PC-3 (cell line): ENCODE results near the gene RRBP1. TPM values are rescaled to one million over a fixed set of nuclear protein-coding genes. Genes with fewer than 3 reads are reported as not detected.

Experiments
- ATAC-seq: fragments of 200-7000 bp; cut with Tn5 transposase; 2 replicates; pipeline ENCODE4 v1.9.1; 2020; ENCODE audit warnings: mild to moderate bottlenecking, moderate library complexity
- BruUV-seq: library from RNA; stranded (reverse); fragments of 400-500 nt; replicated peaks from 2 replicates; lab custom pipeline; 2021; lab: Mats Ljungman, UMichigan
- CTCF ChIA-PET: fragments of 300-600 bp; sonication (Branson Sonifier 250); formaldehyde crosslinking; loops from one replicate; lab custom pipeline; 2022; ENCODE audit warnings: antibody characterized with exemption; lab: Charles Lee
- POLR2A ChIA-PET: fragments of 300-600 bp; sonication (Branson Sonifier 250); formaldehyde crosslinking; loops from one replicate; lab custom pipeline; 2022; ENCODE audit warnings: antibody characterized with exemption; ENCODE audit not compliant: unreplicated experiment; lab: Charles Lee
- DNase-seq: peaks from one replicate; pipeline ENCODE4 v3.0.0-alpha.2; 2015
- H2AFZ ChIP-seq: fragments of 300-600 bp; sonication (generic); 2 replicates; pipeline ENCODE4 v1.6.0; 2016; ENCODE audit warnings: antibody characterized with exemption, low read length
- H3F3A ChIP-seq: fragments of 300-600 bp; sonication (generic); one replicate; pipeline ENCODE4 v1.6.0; 2017; ENCODE audit warnings: antibody characterized with exemption, low read length, control low read depth, mild to moderate bottlenecking; ENCODE audit not compliant: unreplicated experiment
- H3K27ac ChIP-seq: fragments of 300-600 bp; sonication (generic); 2 replicates; pipeline ENCODE4 v1.5.1; 2016; ENCODE audit warnings: mild to moderate bottlenecking, low read length
- H3K27me3 ChIP-seq: fragments of 300-600 bp; sonication (generic); 2 replicates; pipeline ENCODE4 v1.6.1; 2016; ENCODE audit warnings: low read length, mixed read lengths
- H3K36me3 ChIP-seq: fragments of 300-600 bp; sonication (generic); 2 replicates; pipeline ENCODE4 v1.6.1; 2016; ENCODE audit warnings: low read depth, mixed run types, low read length, mixed read lengths
- H3K4me1 ChIP-seq: fragments of 300-600 bp; sonication (generic); 2 replicates; pipeline ENCODE4 v1.5.1; 2016; ENCODE audit warnings: low read length; ENCODE audit not compliant: insufficient read depth
- H3K4me2 ChIP-seq: fragments of 300-600 bp; sonication (generic); 2 replicates; pipeline ENCODE4 v1.6.0; 2016; ENCODE audit warnings: low read length
- H3K4me3 ChIP-seq: fragments of 300-600 bp; sonication (generic); 2 replicates; pipeline ENCODE4 v1.5.1; 2016; ENCODE audit warnings: mild to moderate bottlenecking, low read length, mixed read lengths
- H3K79me2 ChIP-seq: fragments of 300-600 bp; sonication (generic); 2 replicates; pipeline ENCODE4 v1.6.1; 2017; ENCODE audit warnings: low read length, mixed read lengths
- H3K9ac ChIP-seq: fragments of 300-600 bp; sonication (generic); 2 replicates; pipeline ENCODE4 v1.6.0; 2016; ENCODE audit warnings: mild to moderate bottlenecking, low read length
- H3K9me2 ChIP-seq: fragments of 300-600 bp; sonication (generic); replicated peaks from 2 replicates; pipeline ENCODE4 v1.6.1; 2016; ENCODE audit warnings: mixed run types, low read length, mixed read lengths
- H3K9me3 ChIP-seq: fragments of 300-600 bp; sonication (generic); 2 replicates; pipeline ENCODE4 v1.6.1; 2016; ENCODE audit warnings: low read length, mixed read lengths
- H4K20me1 ChIP-seq: fragments of 300-600 bp; sonication (generic); 2 replicates; pipeline ENCODE4 v1.6.1; 2016; ENCODE audit warnings: low read length, mixed read lengths
- CTCF ChIP-seq: fragments of 300-600 bp; sonication (generic); conservative IDR thresholded peaks from 2 replicates; pipeline ENCODE4 v1.5.1; 2017; ENCODE audit warnings: antibody characterized with exemption, low read depth, mild to moderate bottlenecking, low read length
- EZH2 ChIP-seq: fragments of 300-600 bp; sonication (generic); IDR thresholded peaks from one replicate; pipeline ENCODE4 v1.6.1; 2017; ENCODE audit warnings: antibody characterized with exemption, mild to moderate bottlenecking, low read length; ENCODE audit not compliant: unreplicated experiment
- EZH2phosphoT487 ChIP-seq: fragments of 300-600 bp; sonication (generic); IDR thresholded peaks from 2 replicates; pipeline ENCODE4 v1.6.1; 2018; ENCODE audit warnings: mild to moderate bottlenecking, antibody characterized with exemption, low read length, borderline replicate concordance
- intact Hi-C: fragments of 100-400 bp; cut with micrococcal nuclease; formaldehyde crosslinking; loops from 2 replicates; pipeline ENCODE4 v1.9.0; 2023
- total RNA-seq: library from RNA; depleted of rRNA; stranded (reverse); fragments of >200 nt; gene quantifications from 2 replicates; pipeline ENCODE4 v1.2.3, GENCODE V29; 2014

The RRBP1 gene
- total RNA-seq, 1 experiment from 2014 or later = 176 TPM

DNA sequence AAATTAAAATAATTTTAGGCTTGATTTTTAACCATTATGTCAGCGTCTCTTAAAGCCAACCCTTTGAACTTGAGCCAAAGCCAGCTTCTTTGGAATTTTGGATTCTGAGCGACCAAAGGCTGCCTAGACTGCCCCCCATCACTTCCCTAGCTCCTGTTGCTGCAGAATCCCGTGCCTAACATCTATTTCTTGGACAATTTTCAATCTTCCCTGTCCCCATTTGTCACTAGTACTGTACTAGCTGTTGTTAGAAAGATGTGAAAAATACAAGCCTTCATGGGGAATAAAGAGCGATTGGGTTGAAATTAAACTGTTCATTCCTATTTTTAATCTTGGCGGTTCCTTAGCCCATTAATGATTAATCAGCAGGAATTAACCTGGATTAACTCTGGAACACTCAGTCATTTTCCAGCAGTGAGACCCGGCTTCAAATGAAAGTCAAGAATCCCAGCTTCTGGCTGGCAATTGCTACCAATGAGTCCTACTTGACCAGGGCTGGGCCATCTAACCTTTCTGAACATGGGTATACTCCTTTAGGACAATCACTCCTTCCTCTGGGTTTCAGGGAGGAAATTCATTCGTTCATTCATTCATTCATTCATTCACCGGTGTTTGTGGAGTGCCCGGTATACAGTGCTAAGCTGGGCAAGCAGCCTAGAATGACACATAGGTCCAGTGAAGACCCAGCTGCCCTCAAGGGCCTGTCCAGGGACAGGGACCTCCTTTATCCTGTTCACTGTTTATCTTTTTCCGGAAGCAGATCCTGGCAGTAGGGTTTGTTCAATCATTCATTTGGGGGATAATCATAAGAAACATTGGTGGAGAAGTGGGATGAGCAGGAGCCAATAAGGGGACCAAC lies 1.4 kb upstream of the RRBP1 start:
- intact Hi-C loops = loop anchor here (5.0 kb wide), 1 partner anchor 309 kb away; no protein-coding TSS in a partner anchor
- Histone ChIP-seq H3K27me3 (peaks cover 46% of the 10 kb centered on the region), H3K4me3 (no peak overlapping the region), H3K79me2 (peaks cover 25% of the 10 kb centered on the region), H3K4me2 (no peak overlapping the region), H3K9ac (no peak overlapping the region), H3K36me3 (peaks cover 12% of the 10 kb centered on the region), H3K4me1 (peaks cover 19% of the 10 kb centered on the region), H3F3A (no peaks in the 10 kb centered on the region), H3K27ac (no peak overlapping the region), H2AFZ (no peak overlapping the region), H3K9me2 (no peaks in the 10 kb centered on the region), H3K9me3 (no peaks in the 10 kb centered on the region), H4K20me1 (peaks cover 24% of the 10 kb centered on the region)
- no peak for DNase-seq
- no TSS peak for BruUV-seq
- CTCF ChIA-PET = interaction anchor here (1.0 to 2.2 kb wide), 3 partner anchors 190 to 283 kb away, joined by 4 to 9 read pairs (median 5); no protein-coding TSS in a partner anchor
- TF ChIP-seq CTCF = no peak
- TF ChIP-seq EZH2 = no peak
- TF ChIP-seq EZH2phosphoT487 = no peak
- ATAC-seq = no peak
- POLR2A ChIA-PET = interaction anchor here (0.6 kb wide), 1 partner anchor 113 kb away, joined by 4 read pairs; no protein-coding TSS in a partner anchor

DNA sequence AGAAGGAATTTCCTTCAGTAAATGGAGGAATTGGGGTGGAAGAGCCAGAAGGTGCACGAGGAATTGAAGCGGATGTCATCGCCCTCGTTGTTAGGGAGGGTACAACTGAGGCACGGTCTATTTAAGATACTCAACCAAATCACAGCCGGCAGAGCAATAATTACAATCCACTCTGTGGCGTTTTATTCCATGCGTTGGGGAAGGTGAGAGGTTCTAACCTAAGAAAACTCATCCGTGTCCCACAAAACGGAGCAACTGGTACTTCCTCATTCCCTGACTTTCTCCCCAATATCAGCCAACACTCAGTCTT lies 802 bp upstream of the RRBP1 start:
- TSS peak; percentile 63 for BruUV-seq
- no peak for DNase-seq

More for the DNA sequence above, 802 bp upstream of the RRBP1 start:
- Histone ChIP-seq H3K4me3 (peak overlapping the region; percentile 70), H3K9ac (peak overlapping the region; percentile 26; the same call in 1 of the 2 replicates), H2AFZ (peak overlapping the region; percentile 93), H3K27me3 (peaks cover 46% of the 10 kb centered on the region), H3K4me1 (peaks cover 19% of the 10 kb centered on the region), H3F3A (no peaks in the 10 kb centered on the region), H3K27ac (no peak overlapping the region), H4K20me1 (peaks cover 30% of the 10 kb centered on the region), H3K4me2 (peak overlapping the region; percentile 89), H3K79me2 (peaks cover 31% of the 10 kb centered on the region), H3K36me3 (peaks cover 18% of the 10 kb centered on the region), H3K9me3 (no peaks in the 10 kb centered on the region), H3K9me2 (no peaks in the 10 kb centered on the region)
- ChIA-PET POLR2A (interaction anchor here (0.5 to 0.9 kb wide), 9 partner anchors 19 to 308 kb away, joined by 3 to 12 read pairs (median 4); partner anchors contain the start of gene BFSP1), CTCF (interaction anchor here (0.5 to 2.2 kb wide), 5 partner anchors 53 to 333 kb away, joined by 3 to 9 read pairs (median 4); no protein-coding TSS in a partner anchor)
- no peak for TF ChIP-seq EZH2phosphoT487
- no peak for TF ChIP-seq CTCF
- no peak for TF ChIP-seq EZH2
- no peak for ATAC-seq
- intact Hi-C loops = loop anchor here (1.0 to 5.0 kb wide), 4 partner anchors 52 to 309 kb away; no protein-coding TSS in a partner anchor
